Activated T-helper 1 cell treated with Interleukin-2 at 50 U/mL for 16 hours (primary cell): Measurements from ENCODE around the gene TMEM123.

Experiments used
- DNase-seq: peaks from one replicate; pipeline ENCODE4 v3.0.0-alpha.2; 2020; ENCODE audit warnings: low read depth

TMEM123 gene

DNA sequence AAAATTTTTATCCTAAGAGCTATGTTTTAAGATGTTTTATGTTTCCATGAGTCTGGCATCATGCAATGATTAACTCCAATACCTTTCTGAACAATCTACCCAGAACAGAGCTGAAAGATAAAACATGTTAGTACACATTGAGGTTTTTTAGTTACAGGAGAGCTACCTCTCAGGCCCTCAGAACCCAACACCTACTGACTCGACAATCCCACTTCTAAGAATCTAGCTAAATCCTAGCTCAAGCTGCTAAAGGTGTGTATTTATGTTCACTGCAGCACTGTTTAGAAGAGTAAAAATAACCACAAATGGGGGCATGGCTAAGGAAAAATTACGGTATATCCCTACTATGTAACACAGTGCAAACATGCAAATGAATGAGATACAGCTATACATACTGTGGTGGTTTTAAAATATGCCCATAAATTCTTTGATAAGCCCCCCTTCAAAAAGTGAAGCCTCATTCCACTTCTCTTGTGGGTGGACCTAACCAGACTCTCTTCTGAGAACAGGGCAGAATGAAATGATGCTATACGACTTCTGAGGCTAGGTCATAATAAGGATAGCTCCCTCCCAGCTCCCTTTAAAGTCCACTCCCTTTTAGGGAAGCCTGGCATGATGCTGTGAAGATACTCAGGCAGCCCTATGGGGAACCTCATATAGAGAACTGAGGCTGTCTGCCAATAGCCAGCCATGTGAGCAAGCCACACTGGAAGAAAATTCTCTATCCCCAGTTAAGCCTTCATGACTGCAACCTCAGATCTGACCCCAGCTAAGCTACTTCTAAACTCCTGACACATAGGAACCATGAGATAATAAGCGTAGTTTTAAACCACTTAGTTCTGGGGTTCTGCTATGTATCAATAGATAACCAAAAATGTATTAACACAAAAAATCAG is 29.5 kb downstream of the TMEM123 start:
- DNase-seq: no peak

GRCh38 chr11:102421261-102421660 is 31.3 kb downstream of the TMEM123 start:
- DNase-seq: no peak

GRCh38 chr11:102420547-102420946 is 32.0 kb downstream of the TMEM123 start:
- DNase-seq: no peak

DNA sequence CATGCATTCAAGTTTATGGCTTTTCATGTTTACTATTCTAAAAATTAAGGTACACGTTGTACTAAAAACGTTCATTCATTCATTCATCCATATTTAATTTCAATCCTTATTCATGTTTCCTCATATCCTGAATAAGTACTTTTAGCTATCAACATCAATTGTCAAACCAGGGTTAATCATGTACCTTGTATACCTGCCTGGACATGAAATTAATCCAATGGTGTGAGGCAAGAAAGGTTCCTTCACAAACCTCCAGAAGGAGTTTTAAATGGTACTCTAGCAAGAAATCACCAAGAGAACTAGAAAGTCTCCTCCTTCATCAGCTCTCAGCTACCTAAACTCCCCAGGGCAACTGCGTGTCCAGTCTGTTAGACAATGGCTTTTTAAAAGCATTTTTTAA is 33.4 kb downstream of the TMEM123 start:
- no peak for DNase-seq

DNA sequence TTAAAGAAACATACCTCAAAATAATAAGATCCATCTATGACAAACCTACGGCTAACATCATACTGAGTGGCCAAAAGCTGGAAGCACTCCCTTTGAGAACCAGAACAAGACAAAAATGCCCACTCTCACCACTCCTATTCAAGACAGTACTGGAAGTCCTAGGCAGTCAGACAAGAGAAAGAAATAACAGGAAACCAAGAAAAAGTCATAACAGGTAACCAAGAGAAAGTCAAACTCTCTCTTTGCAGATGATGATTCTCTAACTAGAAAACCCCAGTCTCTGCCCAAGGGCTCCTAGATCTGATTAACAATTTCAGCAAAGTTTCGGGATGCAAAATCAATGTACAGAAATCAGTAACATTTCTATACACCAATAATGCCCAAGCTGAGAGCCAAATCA is 35.6 kb downstream of the TMEM123 start:
- no peak for DNase-seq

- no peak for DNase-seq
These were observed 37.2 kb downstream of the TMEM123 start for GRCh38 chr11:102415304-102415916.

- no peak for DNase-seq
These were observed 38.0 kb downstream of the TMEM123 start for GRCh38 chr11:102414559-102414958.

DNA sequence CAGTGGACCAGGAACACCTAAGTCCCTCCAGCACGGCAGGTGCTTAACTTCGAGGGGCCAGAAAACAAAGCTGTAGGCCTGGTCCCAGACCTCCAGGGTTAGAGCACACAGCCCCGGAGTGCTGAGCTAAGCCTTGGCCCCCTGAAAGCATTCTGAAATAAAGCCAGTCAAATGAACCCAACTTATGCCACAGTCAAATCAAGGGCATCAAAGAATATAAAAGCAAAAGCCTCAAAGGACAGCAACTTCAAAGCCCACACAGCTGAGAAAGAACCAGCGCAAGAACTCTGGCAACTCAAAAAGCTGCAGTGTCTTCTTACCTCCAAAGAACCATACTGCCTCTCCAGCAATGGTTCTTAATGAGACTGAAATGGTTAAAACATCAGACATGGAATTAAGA is 39.1 kb downstream of the TMEM123 start:
- no peak for DNase-seq

- DNase-seq: no peak
These were observed 41.4 kb downstream of the TMEM123 start for GRCh38 chr11:102411142-102411541.

- DNase-seq: no peak
These were observed 42.2 kb downstream of the TMEM123 start for GRCh38 chr11:102410382-102410784.

DNA sequence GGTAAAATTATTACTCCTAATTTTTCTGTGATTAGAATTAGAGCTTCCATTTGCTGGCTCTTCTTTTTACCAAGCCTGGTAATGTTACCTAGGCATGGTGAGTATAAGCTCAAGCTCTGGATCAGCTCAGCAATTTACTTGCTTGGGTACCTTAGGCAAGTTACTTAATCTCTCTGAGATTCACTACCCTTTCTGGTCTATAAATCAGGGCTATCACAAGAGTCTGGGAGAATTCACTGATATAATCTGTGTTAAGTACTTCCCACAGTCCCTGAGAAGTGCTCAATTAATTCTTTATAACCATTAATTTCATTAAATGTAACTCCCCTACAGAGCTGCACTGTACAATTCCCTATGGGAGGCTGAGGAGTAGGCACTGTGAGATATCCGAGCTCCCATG is 44.2 kb downstream of the TMEM123 start:
- no peak for DNase-seq

- DNase-seq: no peak
These were observed 44.7 kb downstream of the TMEM123 start for GRCh38 chr11:102407901-102408300.

DNA sequence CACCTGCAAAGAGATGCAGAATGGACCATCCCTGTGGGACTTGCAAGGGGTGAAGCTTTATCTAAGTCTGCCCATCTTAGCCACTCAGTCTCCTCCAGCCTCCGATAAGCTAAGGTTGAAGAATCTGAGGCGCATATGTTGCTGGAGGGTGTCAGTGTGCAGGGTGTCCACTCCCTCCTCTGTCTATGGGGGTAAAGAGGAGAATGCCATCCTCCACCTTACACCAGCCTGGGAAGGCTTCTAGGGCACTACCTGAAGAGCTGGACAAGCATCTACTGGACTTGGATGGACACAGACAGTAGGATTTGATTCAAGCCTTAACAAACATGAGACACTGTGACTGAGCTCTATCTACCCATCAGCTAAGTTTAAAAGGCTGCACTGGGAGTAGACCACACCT is 46.5 kb downstream of the TMEM123 start:
- DNase-seq: no peak

DNA sequence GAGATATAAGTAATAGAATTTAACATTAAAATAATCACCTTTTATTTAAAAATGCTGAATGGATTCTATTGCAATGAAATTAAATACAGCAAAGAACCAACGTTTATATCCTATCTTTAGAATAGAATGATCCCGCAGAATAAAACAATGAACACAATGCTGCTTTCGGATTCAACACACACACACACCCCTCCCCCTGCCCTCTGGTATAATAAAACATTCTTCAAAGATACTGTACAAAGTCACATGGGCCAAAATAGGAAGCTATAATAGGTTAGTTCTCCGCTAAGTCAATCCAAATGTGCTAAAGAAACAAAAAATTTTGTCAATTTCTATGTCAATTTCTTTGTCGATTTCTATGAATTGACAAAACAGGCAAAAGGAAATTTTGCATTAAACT is 47.1 kb downstream of the TMEM123 start:
- DNase-seq: no peak

DNA sequence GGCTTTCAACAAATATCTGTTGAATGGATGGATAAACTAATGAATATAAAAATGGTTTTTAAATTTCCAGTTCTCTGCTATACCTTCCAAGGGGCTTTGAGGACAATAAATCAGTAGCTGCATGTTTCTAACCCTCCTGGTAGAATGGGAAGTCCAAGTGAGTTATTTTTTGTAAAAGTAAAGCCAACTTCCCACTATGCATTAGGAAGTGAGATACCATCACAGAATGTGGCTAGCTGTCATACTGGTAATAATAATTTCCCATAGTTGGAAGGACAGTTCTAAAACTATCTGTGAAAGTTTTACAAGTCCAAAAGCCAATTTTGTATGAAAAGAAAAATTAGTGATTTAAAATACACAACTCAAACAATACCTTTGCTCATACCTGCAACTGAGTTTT is 50.0 kb downstream of the TMEM123 start:
- no peak for DNase-seq

DNA sequence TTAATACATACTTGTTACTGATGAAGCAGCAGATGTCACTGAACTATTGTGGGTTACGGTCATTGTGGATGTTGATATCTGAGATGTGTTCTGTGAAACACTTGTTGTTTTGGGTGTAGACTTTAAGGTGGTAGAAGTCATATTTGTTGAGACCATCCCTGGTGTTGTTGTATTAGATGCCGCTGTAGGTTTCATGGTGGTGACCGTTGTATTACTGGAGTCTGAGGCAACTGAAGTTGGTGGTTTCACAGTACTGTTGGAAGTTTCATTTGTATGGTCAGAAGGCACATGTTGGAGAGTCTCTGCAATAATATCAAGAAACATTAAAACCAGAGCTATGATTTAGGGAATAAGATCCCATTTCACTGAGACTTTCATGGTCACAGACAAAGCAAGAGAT is 50.7 kb downstream of the TMEM123 start:
- no peak for DNase-seq

GRCh38 chr11:102400603-102401002 is 52.0 kb downstream of the TMEM123 start:
- no peak for DNase-seq

GRCh38 chr11:102399189-102399588 is 53.4 kb downstream of the TMEM123 start:
- no peak for DNase-seq

- no peak for DNase-seq
These were observed 54.3 kb downstream of the TMEM123 start for GRCh38 chr11:102398297-102398696.

GRCh38 chr11:102396708-102397563 is 55.6 kb downstream of the TMEM123 start:
- DNase-seq: no peak

DNA sequence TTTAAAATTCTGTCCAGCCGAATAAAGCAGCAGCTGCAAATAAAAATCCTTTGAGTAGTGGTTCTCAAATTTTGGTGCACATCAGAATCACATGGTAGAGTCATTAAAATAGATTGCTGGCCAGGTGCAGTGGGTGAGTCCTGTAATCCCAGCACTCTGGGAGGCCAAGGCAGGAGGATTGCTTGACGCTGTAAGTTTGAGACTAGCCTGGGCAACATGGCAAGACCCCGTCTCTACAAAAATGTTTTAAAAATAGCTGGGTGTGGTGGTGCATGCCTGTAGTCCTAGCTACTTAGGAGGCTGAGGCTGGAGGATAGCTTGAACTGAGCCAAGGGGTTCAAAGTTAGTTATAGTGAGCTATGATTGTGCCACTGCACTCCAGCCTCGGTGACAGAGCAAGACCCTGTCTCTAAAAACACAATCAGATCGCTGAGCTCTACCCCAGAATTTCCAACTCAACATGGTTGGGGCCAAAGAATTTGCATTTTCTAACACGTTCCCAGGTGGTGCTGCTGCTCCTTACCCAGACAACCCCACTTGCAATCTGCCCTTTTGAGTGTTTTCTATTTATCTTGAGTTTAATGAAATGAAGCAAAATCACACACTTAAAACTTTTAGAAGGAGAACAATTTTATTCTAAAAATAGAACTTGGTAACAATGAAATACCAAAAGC is 56.7 kb downstream of the TMEM123 start:
- DNase-seq: no peak

- no peak for DNase-seq
These were observed 59.3 kb downstream of the TMEM123 start for GRCh38 chr11:102393272-102393730.
